Measurements from ENCODE around the gene DOP1A. TPM values are rescaled to one million over a fixed set of nuclear protein-coding genes. Genes with fewer than 3 reads are reported as not detected.

Gene DOP1A
- total and polyA plus RNA-seq, 2 of the 13 experiments (the other 11 are each of a cell fraction or from before 2014, with no cell fraction given): 5.2 to 16.7 TPM

GRCh38 chr6:83199173-83199862, 131.8 kb downstream of the DOP1A start:
- in situ Hi-C loops (cut with HindIII; ENCODE audit: extremely low pct_ligation_motif_present, low pct_unique_long_range_greater_than_20kb): loop anchor here (25.0 kb wide), 1 partner anchor 962 kb away; the partner anchor contains the start of gene IBTK
- no peak for FAIRE-seq
- POLR2A ChIA-PET: no interaction called here
- no peak for TF ChIP-seq CC2D1A (CRISPR knock-in tag; IDR thresholded peaks at IDR 0.05)
- TF ChIP-seq ZHX2 (IDR thresholded peaks at IDR 0.05; ENCODE audit: low read depth): no peak
- TF ChIP-seq ZHX2 (CRISPR knock-in tag; IDR thresholded peaks at IDR 0.05; ENCODE audit: borderline replicate concordance): no peak
- no peak for TF ChIP-seq HOXA9 (CRISPR knock-in tag; IDR thresholded peaks at IDR 0.05; ENCODE audit: borderline replicate concordance)
- TF ChIP-seq PCBP1 (IDR thresholded peaks at IDR 0.05; ENCODE audit: borderline replicate concordance, low read depth, low read length): no peak
- TF ChIP-seq ZNF503 (CRISPR knock-in tag; IDR thresholded peaks at IDR 0.05): no peak
- no peak for TF ChIP-seq NR3C1 (CRISPR knock-in tag; IDR thresholded peaks at IDR 0.05)
- no peak for TF ChIP-seq RBM22 (optimal IDR thresholded peaks at IDR 0.05; ENCODE audit: low read length)
- TF ChIP-seq MIER3 (CRISPR knock-in tag; IDR thresholded peaks at IDR 0.05; ENCODE audit: borderline replicate concordance): no peak
- no peak for TF ChIP-seq ZNF749 (CRISPR knock-in tag; IDR thresholded peaks at IDR 0.05; ENCODE audit: borderline replicate concordance)
- TF ChIP-seq, protein P1, sequence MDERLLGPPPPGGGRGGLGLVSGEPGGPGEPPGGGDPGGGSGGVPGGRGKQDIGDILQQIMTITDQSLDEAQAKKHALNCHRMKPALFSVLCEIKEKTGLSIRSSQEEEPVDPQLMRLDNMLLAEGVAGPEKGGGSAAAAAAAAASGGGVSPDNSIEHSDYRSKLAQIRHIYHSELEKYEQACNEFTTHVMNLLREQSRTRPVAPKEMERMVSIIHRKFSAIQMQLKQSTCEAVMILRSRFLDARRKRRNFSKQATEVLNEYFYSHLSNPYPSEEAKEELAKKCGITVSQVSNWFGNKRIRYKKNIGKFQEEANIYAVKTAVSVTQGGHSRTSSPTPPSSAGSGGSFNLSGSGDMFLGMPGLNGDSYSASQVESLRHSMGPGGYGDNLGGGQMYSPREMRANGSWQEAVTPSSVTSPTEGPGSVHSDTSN (CRISPR knock-in tag; IDR thresholded peaks at IDR 0.05): no peak
- TF ChIP-seq PAX8 (CRISPR knock-in tag; IDR thresholded peaks at IDR 0.05; ENCODE audit: borderline replicate concordance): no peak
- TF ChIP-seq KDM6A (CRISPR knock-in tag; IDR thresholded peaks at IDR 0.05; ENCODE audit: low read depth): no peak
- TF ChIP-seq GFI1 (CRISPR knock-in tag; IDR thresholded peaks at IDR 0.05; ENCODE audit: borderline replicate concordance): no peak
- no peak for TF ChIP-seq LCORL (IDR thresholded peaks at IDR 0.05)
- no peak for TF ChIP-seq LCORL (CRISPR knock-in tag; IDR thresholded peaks at IDR 0.05)

More at GRCh38 chr6:83199173-83199862, 131.8 kb downstream of the DOP1A start:
- Histone ChIP-seq H3K27ac (ENCODE audit: extremely low read length, insufficient read depth, low read length) (no peak overlapping the region), H3K4me2 (ENCODE audit: low read depth, low read length) (no peak overlapping the region), H3K4me1 (ENCODE audit: insufficient read depth, low read length) (peaks cover 15% of the 10 kb centered on the region), H4K20me1 (ENCODE audit: insufficient read depth, low read length) (no peaks in the 10 kb centered on the region), H3K9me3 (ENCODE audit: low read length) (no peaks in the 10 kb centered on the region), H2AFZ (ENCODE audit: low read length) (no peak overlapping the region), H3K9ac (ENCODE audit: insufficient read depth, low read depth, low read length) (no peak overlapping the region), H3K79me2 (ENCODE audit: insufficient read depth, low read length) (peaks cover 3% of the 10 kb centered on the region), H3K36me3 (replicated peaks in 1 of 2; ENCODE audit: control insufficient read depth in 1 of 2, insufficient read depth in 2 of 2, low read length in 2 of 2) (peaks cover 2 to 15% of the 10 kb centered on the region in 2 experiments), H3K27me3 (ENCODE audit: control insufficient read depth in 1 of 2, insufficient read depth in 2 of 2, low read length in 2 of 2) (no peaks in the 10 kb centered on the region; a peak in 1 of 5 replicates), H3K4me3 (replicated peaks in 1 of 3; ENCODE audit: insufficient read depth in 1 of 3, low read depth in 2 of 3, low read length in 3 of 3) (no peak overlapping the region)
- 88% methylated on average over 5 of the region's 5 CpGs for WGBS (ENCODE audit: low lambda C conversion rate)
- DNase-seq (ENCODE audit: low spot score) (no peak), ATAC-seq (no peak)
- BruUV-seq (replicated peaks): no TSS peak
- intact Hi-C loops (cut with micrococcal nuclease; ENCODE audit: unreplicated experiment): no loop called here
- CTCF ChIA-PET (ENCODE audit: low intra/inter-chr PET ratio, low total read pairs): no interaction called here
